Activated T-cell treated with anti-CD3 and anti-CD28 coated beads, Interleukin-2, amount 50 U/mL, for 48 hours (primary cell): ENCODE results near the gene HAPLN2.
"Not testable (repeated sequence)": the region's sequence is repeated elsewhere in the genome, so short reads cannot be mapped to it uniquely, and the experiment has no call there.

Source experiments
- DNase-seq, 2 experiments: peaks; one replicate each; pipeline ENCODE4 v3.0.0-alpha.2; 2020

HAPLN2 gene

GRCh38 chr1:156592158-156592909, 26.9 kb upstream of the HAPLN2 start:
- no peak for DNase-seq

GRCh38 chr1:156592910-156593660, 26.1 kb upstream of the HAPLN2 start:
- DNase-seq: no peak

GRCh38 chr1:156593661-156593989, 25.6 kb upstream of the HAPLN2 start:
- no peak for DNase-seq

- no peak for DNase-seq
Measured at GRCh38 chr1:156594190-156594589, 25.0 kb upstream of the HAPLN2 start.

GRCh38 chr1:156595016-156595415, 24.2 kb upstream of the HAPLN2 start:
- DNase-seq: no peak

- DNase-seq: no peak
Measured at GRCh38 chr1:156596426-156596825, 22.8 kb upstream of the HAPLN2 start.

GRCh38 chr1:156598125-156598524, 21.1 kb upstream of the HAPLN2 start:
- DNase-seq: no peak

- DNase-seq: no peak
Measured at GRCh38 chr1:156598731-156599432, 20.3 kb upstream of the HAPLN2 start.

GRCh38 chr1:156599811-156600210, 19.4 kb upstream of the HAPLN2 start:
- no peak for DNase-seq

- no peak for DNase-seq
Measured at GRCh38 chr1:156600733-156601121, 18.5 kb upstream of the HAPLN2 start.

GRCh38 chr1:156601122-156601830, 17.9 kb upstream of the HAPLN2 start, which contains the start of gene GPATCH4:
Gene GPATCH4, minus strand, starts transcription at chr1:156601479.
- peak; percentile 85 to 87 for DNase-seq

- DNase-seq: no peak
Measured at GRCh38 chr1:156601892-156602291, 17.3 kb upstream of the HAPLN2 start.

GRCh38 chr1:156602557-156602993, 16.6 kb upstream of the HAPLN2 start:
- no peak for DNase-seq

- DNase-seq: not testable (repeated sequence)
Measured at GRCh38 chr1:156607344-156607743, 11.9 kb upstream of the HAPLN2 start.

GRCh38 chr1:156608036-156608674, 11.1 kb upstream of the HAPLN2 start:
- peak in 1 of 2 experiments; percentile 63 for DNase-seq

- peak; percentile 65 to 72 for DNase-seq
Measured at GRCh38 chr1:156608981-156609380, 10.2 kb upstream of the HAPLN2 start.

- not testable (repeated sequence) for DNase-seq
Measured at GRCh38 chr1:156610072-156610471, 9.1 kb upstream of the HAPLN2 start.

- DNase-seq: no peak
Measured at GRCh38 chr1:156612666-156613065, 6.5 kb upstream of the HAPLN2 start.

- DNase-seq: no peak
Measured at GRCh38 chr1:156615946-156616345, 3.3 kb upstream of the HAPLN2 start.

GRCh38 chr1:156616463-156616862, 2.8 kb upstream of the HAPLN2 start:
- DNase-seq: no peak

- DNase-seq: no peak
Measured at GRCh38 chr1:156619582-156619955, 354 bp downstream of the HAPLN2 start.

- DNase-seq: no peak
Measured at GRCh38 chr1:156622581-156623297, 3.5 kb downstream of the HAPLN2 start.
